Dendritic cell treated with granulocyte-macrophage colony-stimulating factor and Interleukin-4, amounts not matched to agents 40 ng/mL and 50 ng/mL, for 4 days (primary cell): ENCODE measurements around the gene CHSY3.

Source experiments
- H3K27ac Mint-ChIP-seq: one replicate; pipeline ENCODE4 v1.8.0; 2022; ENCODE audit warnings: mild to moderate bottlenecking, mixed read lengths
- H3K27me3 Mint-ChIP-seq: one replicate; pipeline ENCODE4 v1.8.0; 2022; ENCODE audit warnings: mild to moderate bottlenecking, mixed read lengths
- H3K36me3 Mint-ChIP-seq: one replicate; pipeline ENCODE4 v1.8.0; 2022; ENCODE audit warnings: low read depth, mixed read lengths
- H3K4me1 Mint-ChIP-seq: one replicate; pipeline ENCODE4 v1.8.0; 2022; ENCODE audit warnings: low read depth, mixed read lengths
- H3K4me3 Mint-ChIP-seq: one replicate; pipeline ENCODE4 v1.8.0; 2022; ENCODE audit warnings: mild to moderate bottlenecking, moderate library complexity, mixed read lengths
- H3K9me3 Mint-ChIP-seq: one replicate; pipeline ENCODE4 v1.8.0; 2022; ENCODE audit warnings: mixed read lengths
- intact Hi-C: fragments of 100-400 bp; cut with micrococcal nuclease; formaldehyde crosslinking; loops from one replicate; pipeline ENCODE4 v1.15.0; 2022

The CHSY3 gene

DNA sequence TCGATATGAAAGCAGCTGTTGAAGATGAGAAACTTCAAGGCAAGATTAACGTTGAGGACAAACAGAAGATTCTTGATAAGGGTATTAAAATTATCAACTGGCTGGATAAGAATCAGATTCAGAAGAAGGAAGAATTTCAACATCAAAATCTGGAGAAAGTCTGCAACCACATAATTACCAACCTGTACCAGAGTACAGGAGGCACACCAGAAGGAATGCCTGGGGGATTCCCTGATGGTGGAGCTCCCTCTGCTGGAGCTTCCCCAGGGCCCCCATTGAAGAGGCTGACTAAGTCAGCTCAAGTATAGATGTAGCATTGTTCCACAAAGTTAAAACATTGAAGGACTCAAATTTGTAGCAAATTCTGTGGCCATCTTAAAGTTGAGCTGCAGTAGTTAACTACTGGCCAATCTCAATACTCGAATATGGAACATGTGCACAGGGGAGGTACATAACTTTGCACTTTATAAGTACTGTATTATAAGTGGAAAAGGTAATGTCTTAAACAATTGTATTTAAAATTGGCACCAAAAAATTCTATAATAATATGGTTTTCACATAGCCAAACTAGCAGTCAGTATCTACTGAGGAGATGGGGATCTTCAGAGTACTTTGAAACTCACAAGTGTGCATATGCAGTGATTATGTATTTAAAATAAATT, 237.5 kb downstream of the CHSY3 start:
- Mint-ChIP-seq H3K4me3 (no peak overlapping the region), H3K36me3 (no peaks in the 10 kb centered on the region), H3K9me3 (peaks cover 8% of the 10 kb centered on the region), H3K4me1 (no peaks in the 10 kb centered on the region), H3K27me3 (no peaks in the 10 kb centered on the region), H3K27ac (no peak overlapping the region)
- intact Hi-C loops, result no loop called here

DNA sequence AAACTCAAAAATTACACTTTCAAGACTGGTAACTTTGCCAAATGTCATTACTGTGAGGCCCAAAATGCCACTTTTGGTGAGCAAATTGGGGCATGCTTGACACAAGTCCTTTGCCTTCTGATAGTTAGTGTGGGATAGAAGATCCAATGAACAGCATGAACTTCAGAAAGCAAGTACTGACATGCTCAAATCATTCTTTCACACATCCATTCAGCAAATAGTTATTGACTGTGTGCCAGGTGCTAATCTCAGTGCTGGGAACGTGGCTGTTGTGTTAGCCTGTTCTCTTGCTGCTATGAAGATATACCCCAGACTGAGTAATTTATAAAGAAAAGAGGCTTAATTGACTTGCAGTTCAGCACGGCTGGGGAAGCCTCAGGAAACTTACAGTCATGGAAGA, 247.0 kb downstream of the CHSY3 start:
- Mint-ChIP-seq H3K27ac (no peak overlapping the region), H3K4me3 (no peak overlapping the region), H3K9me3 (peaks cover 9% of the 10 kb centered on the region), H3K4me1 (no peaks in the 10 kb centered on the region), H3K27me3 (no peaks in the 10 kb centered on the region), H3K36me3 (no peaks in the 10 kb centered on the region)
- intact Hi-C loops, result no loop called here

DNA sequence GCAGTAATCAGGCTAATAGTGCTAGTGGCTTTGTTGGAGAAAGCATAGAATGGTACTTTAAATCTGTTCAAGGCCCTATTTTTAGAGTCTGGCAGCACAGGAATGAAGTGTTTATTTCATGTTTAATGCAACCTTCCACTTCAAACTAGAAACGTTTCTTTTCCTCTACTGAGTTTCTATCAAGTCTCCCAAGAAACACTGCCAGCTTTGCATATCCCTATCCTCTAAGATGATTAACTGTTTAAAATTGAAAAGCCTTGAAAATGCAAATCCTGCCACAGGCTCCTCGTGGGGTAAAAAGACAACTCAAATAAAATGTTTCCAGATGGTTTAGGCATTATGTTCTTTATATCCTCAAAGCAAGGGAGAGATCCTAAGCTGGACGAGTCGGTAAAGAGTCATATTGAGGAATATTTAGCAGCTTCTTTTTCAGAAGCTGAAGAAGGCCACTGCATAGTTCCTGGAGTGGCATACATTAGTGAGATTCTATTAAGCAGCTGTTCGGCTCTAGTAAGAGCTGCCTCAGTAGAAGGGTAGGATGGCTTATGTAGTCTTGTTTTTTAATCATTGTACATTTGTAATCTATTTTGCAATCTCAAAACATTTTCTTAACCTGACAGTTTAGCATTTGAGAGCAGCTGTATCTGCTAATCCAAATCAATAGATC, 251.2 kb downstream of the CHSY3 start:
- Mint-ChIP-seq H3K27ac (no peak overlapping the region), H3K27me3 (no peaks in the 10 kb centered on the region), H3K4me1 (no peaks in the 10 kb centered on the region), H3K4me3 (no peak overlapping the region), H3K36me3 (no peaks in the 10 kb centered on the region), H3K9me3 (no peaks in the 10 kb centered on the region)
- intact Hi-C loops, result no loop called here

DNA sequence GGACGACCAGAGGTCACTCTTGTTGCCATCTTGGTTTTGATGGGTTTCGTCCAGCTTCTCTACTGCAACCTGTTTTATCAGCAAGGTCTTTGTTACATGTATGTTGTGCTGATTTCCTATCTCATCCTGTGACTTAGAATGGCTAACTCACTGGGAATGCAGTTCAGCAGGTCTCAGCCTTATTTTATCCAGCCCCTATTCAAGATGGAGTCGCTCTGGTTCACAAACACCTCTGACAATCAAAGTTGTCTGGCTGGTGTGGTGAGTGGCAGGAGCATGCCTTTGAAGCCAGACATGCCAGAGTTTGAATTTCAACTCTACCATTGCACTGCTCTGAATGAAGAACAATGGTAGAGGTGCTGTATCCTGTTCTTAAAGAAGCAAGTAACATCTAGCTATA, 253.8 kb downstream of the CHSY3 start:
- no peaks in the 10 kb centered on the region for H3K36me3 Mint-ChIP-seq
- no peaks in the 10 kb centered on the region for H3K4me1 Mint-ChIP-seq
- no peak overlapping the region for H3K4me3 Mint-ChIP-seq
- no peak overlapping the region for H3K27ac Mint-ChIP-seq
- intact Hi-C loops, result no loop called here
- no peaks in the 10 kb centered on the region for H3K27me3 Mint-ChIP-seq
- no peaks in the 10 kb centered on the region for H3K9me3 Mint-ChIP-seq

DNA sequence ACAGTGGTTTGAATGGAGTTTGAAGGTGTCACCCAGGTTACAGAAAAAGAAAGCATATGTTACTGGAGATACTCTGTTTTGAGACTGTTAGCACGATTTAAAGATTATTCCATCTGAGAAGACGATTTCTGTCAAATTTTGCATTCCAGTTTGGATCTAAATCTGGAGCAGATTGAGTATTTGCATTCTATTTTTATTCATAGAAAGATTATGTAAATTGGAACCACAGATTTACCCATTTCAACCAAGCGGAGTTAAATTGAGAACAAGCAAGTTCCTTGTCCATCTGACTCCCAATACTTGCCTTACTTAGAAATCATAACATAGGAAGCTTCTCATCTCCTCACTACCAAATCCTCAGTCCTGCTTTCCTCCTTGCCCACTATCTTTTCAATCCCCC, 255.7 kb downstream of the CHSY3 start:
- no peak overlapping the region for H3K4me3 Mint-ChIP-seq
- no peaks in the 10 kb centered on the region for H3K36me3 Mint-ChIP-seq
- no peaks in the 10 kb centered on the region for H3K27me3 Mint-ChIP-seq
- no peaks in the 10 kb centered on the region for H3K9me3 Mint-ChIP-seq
- H3K4me1 Mint-ChIP-seq, result no peaks in the 10 kb centered on the region
- intact Hi-C loops, result no loop called here
- H3K27ac Mint-ChIP-seq, result no peak overlapping the region

- no peaks in the 10 kb centered on the region for H3K36me3 Mint-ChIP-seq
- intact Hi-C loops, result no loop called here
- no peaks in the 10 kb centered on the region for H3K4me1 Mint-ChIP-seq
- H3K9me3 Mint-ChIP-seq, result no peaks in the 10 kb centered on the region
- H3K4me3 Mint-ChIP-seq, result no peak overlapping the region
- H3K27ac Mint-ChIP-seq, result no peak overlapping the region
- no peaks in the 10 kb centered on the region for H3K27me3 Mint-ChIP-seq
Observed at GRCh38 chr5:130164966-130165365, 260.7 kb downstream of the CHSY3 start.

DNA sequence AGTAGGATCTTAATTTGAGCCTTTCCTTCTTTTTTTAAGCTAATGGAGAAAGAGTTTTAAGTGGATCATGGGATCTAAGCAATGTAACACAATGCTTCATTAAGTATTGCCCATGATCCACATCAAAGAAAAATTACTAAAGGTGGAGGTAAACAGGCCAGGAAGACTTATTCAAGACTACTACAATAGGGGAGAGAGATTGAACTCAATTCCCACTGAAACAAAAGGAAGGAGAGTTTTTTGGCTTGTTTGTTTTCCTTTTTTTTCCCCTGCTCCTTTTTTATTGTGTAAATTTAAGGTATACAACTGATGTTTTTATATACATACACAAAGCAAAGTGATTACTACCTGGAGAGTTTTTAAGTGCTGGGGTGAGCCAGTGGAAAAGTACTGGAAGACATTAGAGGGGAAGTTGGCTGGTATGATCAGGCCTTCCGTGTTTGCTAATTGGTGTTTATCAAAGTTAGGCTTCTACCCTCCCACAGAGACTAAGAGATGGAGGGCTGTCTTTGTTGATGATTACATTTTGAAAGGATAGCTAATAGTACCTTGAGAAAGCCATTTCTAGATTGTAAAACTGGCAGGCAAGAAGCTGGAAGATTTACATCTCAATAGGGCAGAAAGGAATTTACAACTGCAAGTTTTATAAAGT, 262.7 kb downstream of the CHSY3 start:
- no peak overlapping the region for H3K27ac Mint-ChIP-seq
- no peaks in the 10 kb centered on the region for H3K27me3 Mint-ChIP-seq
- H3K9me3 Mint-ChIP-seq, result no peaks in the 10 kb centered on the region
- H3K4me1 Mint-ChIP-seq, result no peaks in the 10 kb centered on the region
- H3K36me3 Mint-ChIP-seq, result no peaks in the 10 kb centered on the region
- intact Hi-C loops, result no loop called here
- H3K4me3 Mint-ChIP-seq, result no peak overlapping the region

GRCh38 chr5:130168211-130168610, 263.9 kb downstream of the CHSY3 start:
- Mint-ChIP-seq H3K9me3 (no peaks in the 10 kb centered on the region), H3K4me1 (no peaks in the 10 kb centered on the region), H3K4me3 (no peak overlapping the region), H3K27ac (no peak overlapping the region), H3K36me3 (no peaks in the 10 kb centered on the region), H3K27me3 (no peaks in the 10 kb centered on the region)
- intact Hi-C loops, result no loop called here

GRCh38 chr5:130171699-130172098, 267.4 kb downstream of the CHSY3 start:
- H3K36me3 Mint-ChIP-seq, result no peaks in the 10 kb centered on the region
- intact Hi-C loops, result no loop called here
- H3K27me3 Mint-ChIP-seq, result no peaks in the 10 kb centered on the region
- H3K4me1 Mint-ChIP-seq, result no peaks in the 10 kb centered on the region
- no peak overlapping the region for H3K4me3 Mint-ChIP-seq
- H3K27ac Mint-ChIP-seq, result no peak overlapping the region
- H3K9me3 Mint-ChIP-seq, result no peaks in the 10 kb centered on the region

DNA sequence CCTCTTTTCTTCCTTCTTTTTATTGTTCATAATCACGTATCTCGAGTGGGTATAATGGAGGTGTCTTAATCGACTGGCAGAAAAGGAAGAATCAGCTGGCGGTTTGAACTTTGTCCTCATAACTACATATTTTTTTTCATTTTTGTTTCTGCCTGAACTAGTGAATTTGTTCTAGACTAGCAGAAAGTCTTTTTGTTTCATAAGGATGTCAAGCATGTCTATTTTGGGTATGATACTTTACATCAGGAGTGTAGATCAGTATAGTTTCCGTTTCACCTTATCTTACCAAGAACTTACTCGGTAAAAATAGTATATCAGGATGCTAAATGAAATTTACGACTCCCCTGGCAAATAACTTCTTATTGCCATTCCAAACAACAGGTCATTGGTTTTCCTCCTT, 278.9 kb downstream of the CHSY3 start:
- Mint-ChIP-seq H3K4me3 (no peak overlapping the region), H3K4me1 (no peaks in the 10 kb centered on the region), H3K9me3 (peaks cover 14% of the 10 kb centered on the region), H3K36me3 (no peaks in the 10 kb centered on the region), H3K27me3 (no peaks in the 10 kb centered on the region), H3K27ac (no peak overlapping the region)
- intact Hi-C loops, result no loop called here

DNA sequence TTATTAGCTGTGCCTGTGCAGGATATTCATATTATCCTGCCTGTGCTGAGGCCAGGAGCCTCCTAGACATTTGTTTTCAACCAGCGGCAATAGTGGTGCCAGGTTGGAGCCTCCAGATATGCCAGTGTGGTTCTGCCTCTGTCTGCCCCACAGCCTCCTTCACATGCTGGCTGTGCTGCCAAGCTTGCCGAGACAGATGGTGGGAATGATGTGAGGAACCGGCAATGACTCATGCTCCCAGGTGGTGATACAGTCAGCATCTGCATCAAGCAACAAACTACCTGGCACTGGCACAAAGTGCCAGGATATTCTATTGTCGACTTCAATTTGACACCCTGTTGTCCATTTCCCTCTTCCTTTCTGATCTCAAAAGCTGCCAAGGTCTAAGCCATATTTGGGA, 285.7 kb downstream of the CHSY3 start:
- no peaks in the 10 kb centered on the region for H3K4me1 Mint-ChIP-seq
- no peaks in the 10 kb centered on the region for H3K27me3 Mint-ChIP-seq
- peaks cover 14% of the 10 kb centered on the region for H3K9me3 Mint-ChIP-seq
- intact Hi-C loops, result no loop called here
- H3K4me3 Mint-ChIP-seq, result no peak overlapping the region
- no peaks in the 10 kb centered on the region for H3K36me3 Mint-ChIP-seq
- no peak overlapping the region for H3K27ac Mint-ChIP-seq

GRCh38 chr5:130198927-130199326, 294.7 kb downstream of the CHSY3 start:
- Mint-ChIP-seq H3K9me3 (peaks cover 36% of the 10 kb centered on the region), H3K4me3 (no peak overlapping the region), H3K27me3 (no peaks in the 10 kb centered on the region), H3K36me3 (no peaks in the 10 kb centered on the region), H3K4me1 (no peaks in the 10 kb centered on the region), H3K27ac (no peak overlapping the region)
- intact Hi-C loops, result no loop called here

- intact Hi-C loops, result no loop called here
- Mint-ChIP-seq H3K36me3 (no peaks in the 10 kb centered on the region), H3K27me3 (no peaks in the 10 kb centered on the region), H3K9me3 (peaks cover 24% of the 10 kb centered on the region), H3K4me1 (no peaks in the 10 kb centered on the region), H3K27ac (no peak overlapping the region), H3K4me3 (no peak overlapping the region)
Observed at GRCh38 chr5:130206686-130207085, 302.4 kb downstream of the CHSY3 start.

DNA sequence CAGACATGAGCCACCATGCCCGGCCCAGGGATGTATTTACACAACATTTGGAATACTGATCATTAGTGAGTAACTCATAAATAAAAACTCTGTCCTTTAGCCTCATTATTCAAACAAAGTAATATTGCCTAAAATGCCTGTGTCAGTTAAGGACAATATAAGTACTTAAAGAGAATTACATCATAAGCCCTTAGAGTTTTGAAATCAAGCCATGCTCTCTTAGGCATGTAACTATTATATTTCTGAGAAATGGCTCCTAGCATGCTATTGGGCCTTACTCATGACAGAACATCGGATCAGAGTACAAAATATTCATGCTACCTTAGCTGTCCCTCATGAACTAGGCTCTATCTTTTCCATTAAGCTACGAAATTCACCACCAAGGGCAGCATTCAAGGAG, 309.3 kb downstream of the CHSY3 start:
- no peak overlapping the region for H3K27ac Mint-ChIP-seq
- intact Hi-C loops, result no loop called here
- no peak overlapping the region for H3K4me3 Mint-ChIP-seq

More for the DNA sequence above, 309.3 kb downstream of the CHSY3 start:
- H3K36me3 Mint-ChIP-seq, result no peaks in the 10 kb centered on the region
- H3K4me1 Mint-ChIP-seq, result no peaks in the 10 kb centered on the region
- no peaks in the 10 kb centered on the region for H3K27me3 Mint-ChIP-seq
- H3K9me3 Mint-ChIP-seq, result peaks cover 10% of the 10 kb centered on the region
